Activated naive CD4-positive, alpha-beta T cell treated with anti-CD3 and anti-CD28 coated beads, Interleukin-2, amount 10 ng/mL, durations not matched to agents 7 days and 5 days (primary cell): ENCODE results near the gene ARHGAP27.

ENCODE experiments used
- CTCF ChIA-PET: fragments of 350-600 bp; sonication (Branson Sonifier 250); formaldehyde crosslinking; loops from one replicate; lab custom pipeline; 2021; ENCODE audit warnings: antibody characterized with exemption; lab: Charles Lee
- DNase-seq: peaks from one replicate; pipeline ENCODE4 v3.0.0-alpha.2; 2020
- H3K27ac Mint-ChIP-seq: one replicate; pipeline ENCODE4 v1.8.0; 2021; ENCODE audit warnings: mild to moderate bottlenecking, moderate library complexity, mixed read lengths
- H3K27me3 Mint-ChIP-seq: one replicate; pipeline ENCODE4 v1.8.0; 2021; ENCODE audit warnings: mild to moderate bottlenecking, mixed read lengths
- H3K36me3 Mint-ChIP-seq: one replicate; pipeline ENCODE4 v1.8.0; 2021; ENCODE audit warnings: mixed read lengths
- H3K4me1 Mint-ChIP-seq: one replicate; pipeline ENCODE4 v1.8.0; 2021; ENCODE audit warnings: mixed read lengths
- H3K4me3 Mint-ChIP-seq: one replicate; pipeline ENCODE4 v1.8.0; 2021; ENCODE audit warnings: mild to moderate bottlenecking, moderate library complexity, mixed read lengths
- H3K9me3 Mint-ChIP-seq: one replicate; pipeline ENCODE4 v1.8.0; 2021; ENCODE audit warnings: mixed read lengths

The ARHGAP27 gene

GRCh38 chr17:45368651-45369050 lies 64.0 kb downstream of the ARHGAP27 start:
- Mint-ChIP-seq H3K4me3 (no peak overlapping the region), H3K4me1 (peaks cover 17% of the 10 kb centered on the region), H3K9me3 (no peaks in the 10 kb centered on the region), H3K27me3 (peaks cover 50% of the 10 kb centered on the region), H3K27ac (no peak overlapping the region), H3K36me3 (no peaks in the 10 kb centered on the region)
- CTCF ChIA-PET: no interaction called here
- DNase-seq: no peak

DNA sequence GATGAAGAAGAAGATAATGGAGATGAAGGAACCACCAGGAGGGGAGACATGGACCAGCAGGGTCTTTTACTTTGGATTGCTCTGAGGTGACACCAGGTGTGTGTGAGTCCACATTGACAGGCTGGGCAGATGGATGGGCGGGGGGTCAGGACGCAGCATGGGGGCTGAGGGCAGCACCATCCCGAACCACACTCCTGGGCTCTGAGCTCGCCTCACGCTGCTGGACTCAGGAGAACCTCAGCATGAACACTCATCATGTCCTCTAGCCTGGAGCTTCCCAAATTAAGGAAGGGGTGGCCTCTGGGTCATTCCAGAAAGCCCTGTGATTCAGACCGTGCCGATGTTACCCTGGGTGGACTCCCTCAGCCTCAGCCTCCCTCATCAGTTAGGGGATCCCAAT lies 65.5 kb downstream of the ARHGAP27 start:
- Mint-ChIP-seq H3K36me3 (no peaks in the 10 kb centered on the region), H3K27me3 (peaks cover 52% of the 10 kb centered on the region), H3K27ac (no peak overlapping the region), H3K9me3 (peaks cover 3% of the 10 kb centered on the region), H3K4me1 (peaks cover 14% of the 10 kb centered on the region), H3K4me3 (no peak overlapping the region)
- CTCF ChIA-PET: no interaction called here
- DNase-seq: no peak

- no peak overlapping the region for H3K4me3 Mint-ChIP-seq
- peaks cover 3% of the 10 kb centered on the region for H3K9me3 Mint-ChIP-seq
- no peaks in the 10 kb centered on the region for H3K36me3 Mint-ChIP-seq
- no peak for DNase-seq
- CTCF ChIA-PET: no interaction called here
- H3K27me3 Mint-ChIP-seq: peaks cover 52% of the 10 kb centered on the region
- H3K27ac Mint-ChIP-seq: no peak overlapping the region
- H3K4me1 Mint-ChIP-seq: peaks cover 9% of the 10 kb centered on the region
These were observed 66.0 kb downstream of the ARHGAP27 start for GRCh38 chr17:45366691-45367090.

GRCh38 chr17:45366049-45366448 lies 66.6 kb downstream of the ARHGAP27 start:
- no peaks in the 10 kb centered on the region for H3K36me3 Mint-ChIP-seq
- H3K27ac Mint-ChIP-seq: no peak overlapping the region
- DNase-seq: no peak
- CTCF ChIA-PET: no interaction called here
- H3K4me1 Mint-ChIP-seq: peaks cover 5% of the 10 kb centered on the region
- peaks cover 3% of the 10 kb centered on the region for H3K9me3 Mint-ChIP-seq
- H3K4me3 Mint-ChIP-seq: no peak overlapping the region
- peaks cover 54% of the 10 kb centered on the region for H3K27me3 Mint-ChIP-seq

DNA sequence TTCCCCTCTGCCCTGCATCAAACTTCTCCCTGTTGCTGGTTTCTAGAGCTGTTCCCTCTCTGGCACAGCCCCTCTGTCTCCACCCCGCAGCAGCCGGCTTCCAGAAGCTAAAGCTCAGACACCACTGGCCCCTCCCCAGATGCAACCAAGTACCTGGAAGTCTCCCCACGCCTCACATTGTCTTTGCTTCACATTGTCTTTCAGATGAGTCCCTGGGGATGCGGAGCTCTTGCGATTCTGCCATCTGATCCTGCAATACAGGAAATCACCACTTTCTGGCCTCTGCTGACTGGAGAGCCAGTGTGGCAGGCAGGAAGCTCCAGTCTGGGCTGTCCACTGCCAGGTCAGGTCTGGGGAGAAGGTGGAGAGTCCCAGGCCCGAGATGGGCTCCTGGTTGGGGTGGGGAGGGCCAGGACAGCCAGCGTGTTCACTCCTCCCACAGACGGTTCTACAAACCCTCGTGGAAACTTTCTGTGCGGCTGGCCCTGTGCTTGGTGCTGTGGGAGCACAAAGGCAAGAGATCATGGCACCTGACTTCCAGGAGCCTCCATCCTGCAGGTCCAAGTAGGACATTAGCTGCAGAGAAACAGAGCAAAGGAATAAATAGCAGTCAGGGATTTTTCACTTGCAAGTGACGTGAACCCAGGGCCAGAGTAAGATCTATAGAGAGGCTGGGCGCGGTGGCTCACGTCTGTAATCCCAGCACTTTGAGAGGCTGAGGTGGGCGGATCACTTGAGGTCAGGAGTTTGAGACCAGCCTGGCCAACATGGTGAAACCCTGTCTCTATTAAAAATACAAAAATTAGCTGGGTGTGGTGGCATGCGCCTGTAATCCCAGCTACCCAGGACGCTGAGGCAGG lies 67.9 kb downstream of the ARHGAP27 start:
- no peak for DNase-seq
- H3K4me1 Mint-ChIP-seq: no peaks in the 10 kb centered on the region
- H3K4me3 Mint-ChIP-seq: no peak overlapping the region
- peaks cover 58% of the 10 kb centered on the region for H3K27me3 Mint-ChIP-seq
- no peak overlapping the region for H3K27ac Mint-ChIP-seq
- peaks cover 3% of the 10 kb centered on the region for H3K9me3 Mint-ChIP-seq
- H3K36me3 Mint-ChIP-seq: no peaks in the 10 kb centered on the region
- CTCF ChIA-PET: interaction anchor here (0.6 kb wide), 1 partner anchor 53 kb away, joined by 3 read pairs; no protein-coding TSS in a partner anchor

DNA sequence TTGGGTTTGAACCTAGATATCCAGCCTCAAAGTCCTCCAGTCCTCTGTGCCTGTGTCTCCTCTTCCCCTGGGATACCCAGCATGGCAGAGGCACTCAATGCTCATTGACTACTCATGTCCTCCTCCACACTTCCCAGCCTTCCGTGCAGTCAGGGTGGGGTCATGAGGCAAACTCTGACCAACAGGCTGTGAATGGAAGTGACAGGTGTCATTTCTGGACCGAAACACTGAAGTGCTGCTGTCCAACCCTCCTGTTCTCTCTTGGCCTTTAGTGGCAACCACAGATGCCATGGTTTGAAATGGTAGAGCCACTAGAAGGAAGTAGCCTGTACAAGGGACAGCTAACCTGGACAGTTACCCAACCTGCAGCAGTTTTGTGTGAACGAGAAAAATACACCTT lies 69.2 kb downstream of the ARHGAP27 start:
- H3K27ac Mint-ChIP-seq: no peak overlapping the region
- H3K9me3 Mint-ChIP-seq: peaks cover 3% of the 10 kb centered on the region
- no peak overlapping the region for H3K4me3 Mint-ChIP-seq
- H3K27me3 Mint-ChIP-seq: peaks cover 58% of the 10 kb centered on the region
- CTCF ChIA-PET: no interaction called here
- no peaks in the 10 kb centered on the region for H3K4me1 Mint-ChIP-seq
- H3K36me3 Mint-ChIP-seq: no peaks in the 10 kb centered on the region
- no peak for DNase-seq

- H3K4me3 Mint-ChIP-seq: no peak overlapping the region
- H3K4me1 Mint-ChIP-seq: no peaks in the 10 kb centered on the region
- H3K27me3 Mint-ChIP-seq: peaks cover 56% of the 10 kb centered on the region
- no peaks in the 10 kb centered on the region for H3K36me3 Mint-ChIP-seq
- no peak overlapping the region for H3K27ac Mint-ChIP-seq
- CTCF ChIA-PET: interaction anchor here (0.8 kb wide), 1 partner anchor 212 kb away, joined by 3 read pairs; no protein-coding TSS in a partner anchor
- DNase-seq: no peak
- peaks cover 3% of the 10 kb centered on the region for H3K9me3 Mint-ChIP-seq
These were observed 70.7 kb downstream of the ARHGAP27 start for GRCh38 chr17:45361976-45362375.

GRCh38 chr17:45361451-45361850 lies 71.2 kb downstream of the ARHGAP27 start:
- Mint-ChIP-seq H3K4me1 (no peaks in the 10 kb centered on the region), H3K4me3 (no peak overlapping the region), H3K27ac (no peak overlapping the region), H3K36me3 (no peaks in the 10 kb centered on the region), H3K9me3 (peaks cover 3% of the 10 kb centered on the region), H3K27me3 (peaks cover 51% of the 10 kb centered on the region)
- DNase-seq: no peak
- CTCF ChIA-PET: no interaction called here

DNA sequence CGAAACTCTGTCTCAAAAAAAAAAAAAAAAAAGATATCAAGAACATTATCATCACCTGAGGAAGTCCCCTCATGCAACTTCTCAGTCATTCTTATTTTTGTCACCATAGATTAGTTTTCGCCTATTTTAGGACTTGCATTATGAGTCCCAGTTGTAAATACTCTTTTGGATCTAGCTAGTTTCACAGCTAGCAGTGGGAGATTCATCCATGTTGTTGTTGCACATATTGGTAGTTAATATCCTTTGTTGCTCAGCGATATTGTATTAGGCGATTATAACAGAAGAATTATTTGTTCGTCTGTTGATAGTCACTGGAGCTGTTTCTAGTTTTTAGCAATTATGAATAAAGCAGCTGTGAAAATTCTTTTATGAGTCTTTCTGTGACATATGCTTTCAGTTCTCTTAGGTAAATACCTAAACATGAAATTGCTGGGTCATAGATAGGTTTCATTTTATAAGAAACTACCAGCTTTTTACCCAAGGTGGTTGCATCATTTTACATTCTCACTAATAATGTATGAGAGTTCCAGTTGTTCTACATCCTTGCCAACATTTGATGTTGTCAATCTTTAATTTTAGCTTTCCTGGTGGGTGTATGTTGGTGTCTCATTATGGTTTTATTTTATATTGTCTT lies 75.2 kb downstream of the ARHGAP27 start:
- Mint-ChIP-seq H3K9me3 (peaks cover 2% of the 10 kb centered on the region), H3K4me3 (no peak overlapping the region), H3K36me3 (no peaks in the 10 kb centered on the region), H3K27ac (no peak overlapping the region), H3K4me1 (peaks cover 3% of the 10 kb centered on the region), H3K27me3 (peaks cover 38% of the 10 kb centered on the region)
- no peak for DNase-seq
- CTCF ChIA-PET: interaction anchor here (0.6 to 2.3 kb wide), 3 partner anchors 31 to 159 kb away, joined by 3 to 6 read pairs (median 3); no protein-coding TSS in a partner anchor

DNA sequence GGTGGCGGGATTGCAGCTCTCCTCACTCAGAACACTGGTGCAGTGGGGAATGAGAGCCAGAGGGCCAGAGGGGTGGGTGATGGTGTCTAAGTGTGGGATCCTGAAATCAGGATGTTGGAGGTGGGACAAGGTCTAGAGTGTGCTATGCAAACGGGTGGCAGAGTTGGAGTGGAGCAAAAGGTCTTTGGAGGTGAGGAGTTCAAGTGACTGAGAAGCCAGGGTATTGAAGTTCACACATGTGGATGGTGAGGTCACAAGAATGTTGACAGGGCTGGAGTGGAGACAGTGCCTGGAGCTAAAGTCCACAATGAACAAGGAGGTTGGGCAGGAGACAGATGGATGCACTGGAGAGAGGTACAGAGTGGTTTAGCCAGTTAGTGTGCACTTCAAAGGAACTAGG lies 77.6 kb downstream of the ARHGAP27 start:
- H3K27me3 Mint-ChIP-seq: peaks cover 23% of the 10 kb centered on the region
- no peak for DNase-seq
- H3K27ac Mint-ChIP-seq: no peak overlapping the region
- H3K36me3 Mint-ChIP-seq: no peaks in the 10 kb centered on the region
- CTCF ChIA-PET: no interaction called here
- H3K4me1 Mint-ChIP-seq: peaks cover 3% of the 10 kb centered on the region
- no peak overlapping the region for H3K4me3 Mint-ChIP-seq
- H3K9me3 Mint-ChIP-seq: peaks cover 6% of the 10 kb centered on the region

DNA sequence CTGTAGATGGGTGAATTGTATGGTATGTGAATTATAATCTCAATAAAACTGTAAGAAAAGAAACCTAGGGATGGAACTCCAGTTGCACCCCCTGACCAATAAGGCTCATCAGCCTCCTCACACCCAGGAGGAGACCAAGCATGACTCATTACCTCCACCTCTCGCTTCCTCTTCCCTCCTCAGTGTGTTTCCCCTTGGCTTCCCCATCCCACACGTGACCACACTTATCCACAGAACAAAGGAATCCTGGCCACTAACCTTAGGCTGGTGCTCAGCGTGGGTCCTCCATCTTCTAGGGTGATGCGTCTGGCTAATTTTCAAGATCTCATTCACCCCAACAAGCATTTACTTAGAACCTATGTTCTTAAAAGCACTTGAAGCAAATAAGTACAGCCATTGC lies 79.6 kb downstream of the ARHGAP27 start:
- Mint-ChIP-seq H3K27me3 (peaks cover 30% of the 10 kb centered on the region), H3K36me3 (no peaks in the 10 kb centered on the region), H3K4me3 (no peak overlapping the region), H3K4me1 (peaks cover 3% of the 10 kb centered on the region), H3K27ac (no peak overlapping the region), H3K9me3 (peaks cover 6% of the 10 kb centered on the region)
- CTCF ChIA-PET: no interaction called here
- no peak for DNase-seq

DNA sequence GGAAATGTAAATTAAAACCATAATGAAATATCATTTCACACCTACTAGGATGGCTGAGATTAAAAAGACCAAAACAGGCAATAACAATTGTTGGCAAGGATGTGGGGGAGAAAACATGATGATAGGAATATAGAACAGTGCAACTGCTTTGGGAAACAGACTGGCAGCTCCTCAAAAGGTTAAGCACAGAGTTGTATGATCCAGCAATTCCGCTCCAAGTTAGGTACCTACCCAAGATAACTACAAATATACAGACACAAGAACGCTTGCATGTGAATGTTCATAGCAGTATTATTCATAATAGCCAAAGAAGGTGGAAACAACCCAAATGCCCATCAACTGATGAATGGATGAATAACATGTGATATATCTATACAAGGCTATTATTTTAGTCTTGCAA lies 80.8 kb downstream of the ARHGAP27 start:
- Mint-ChIP-seq H3K36me3 (no peaks in the 10 kb centered on the region), H3K4me3 (no peak overlapping the region), H3K4me1 (peaks cover 3% of the 10 kb centered on the region), H3K27me3 (peaks cover 36% of the 10 kb centered on the region), H3K9me3 (peaks cover 6% of the 10 kb centered on the region), H3K27ac (no peak overlapping the region)
- CTCF ChIA-PET: no interaction called here
- no peak for DNase-seq

DNA sequence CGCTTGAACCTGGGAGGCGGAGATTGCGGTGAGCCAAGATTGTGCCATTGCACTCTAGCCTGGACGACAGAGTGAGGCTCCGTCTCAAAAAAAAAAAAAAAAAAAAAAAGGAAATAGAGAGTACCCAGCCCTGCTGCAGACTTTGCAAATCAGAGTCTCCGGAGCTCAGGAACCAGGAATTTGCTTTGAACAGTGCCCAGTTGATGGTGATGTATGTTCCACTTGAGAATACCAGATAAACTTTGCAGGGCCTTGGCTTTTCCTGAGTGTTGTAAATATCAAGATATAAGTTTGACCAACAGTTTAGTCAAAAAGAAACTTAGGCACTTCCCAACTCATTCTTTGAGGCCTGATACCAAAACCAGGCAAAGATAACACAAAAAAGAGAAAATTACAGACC lies 85.2 kb downstream of the ARHGAP27 start:
- H3K4me1 Mint-ChIP-seq: no peaks in the 10 kb centered on the region
- DNase-seq: no peak
- H3K27me3 Mint-ChIP-seq: peaks cover 44% of the 10 kb centered on the region
- H3K9me3 Mint-ChIP-seq: peaks cover 6% of the 10 kb centered on the region
- no peaks in the 10 kb centered on the region for H3K36me3 Mint-ChIP-seq
- H3K4me3 Mint-ChIP-seq: no peak overlapping the region
- H3K27ac Mint-ChIP-seq: no peak overlapping the region
- CTCF ChIA-PET: no interaction called here

DNA sequence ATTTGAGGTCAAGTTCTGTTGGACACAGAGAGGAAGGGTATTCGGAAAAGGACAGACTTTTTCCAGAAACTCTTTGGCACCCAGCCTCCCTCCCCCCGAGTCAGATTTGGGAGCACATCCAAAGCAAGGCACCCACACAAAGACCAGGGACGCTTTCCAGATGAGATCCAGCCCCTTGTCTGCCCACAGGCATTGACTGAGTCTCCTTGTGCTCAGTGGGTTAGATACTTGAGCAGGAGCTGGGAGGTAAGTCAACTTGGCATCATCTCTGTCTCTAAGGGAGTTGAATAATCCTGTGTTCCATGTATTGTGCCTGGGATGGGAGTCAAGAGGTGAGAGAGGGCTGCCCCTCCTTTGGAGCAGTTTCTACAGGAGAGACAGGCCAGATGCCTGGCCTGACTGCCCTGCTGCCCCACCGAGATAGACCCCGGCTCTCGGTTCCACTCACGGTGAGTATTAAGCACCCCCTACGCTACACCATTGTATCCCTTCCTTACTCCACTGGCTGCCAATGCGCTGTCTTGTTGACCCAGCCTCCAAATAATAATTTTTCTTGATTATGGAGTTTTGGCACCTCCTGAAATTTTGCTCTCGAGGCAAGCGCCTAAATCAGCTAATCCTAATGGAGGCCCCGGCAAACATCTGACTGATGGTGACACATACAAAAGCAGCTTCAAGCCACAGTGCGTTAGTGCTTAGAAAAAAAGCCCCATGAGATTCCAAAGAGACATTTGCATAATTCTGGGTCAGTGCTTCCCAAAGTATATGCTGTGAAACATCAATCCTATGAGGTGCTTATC lies 86.3 kb downstream of the ARHGAP27 start:
- no peaks in the 10 kb centered on the region for H3K4me1 Mint-ChIP-seq
- no peak overlapping the region for H3K27ac Mint-ChIP-seq
- H3K4me3 Mint-ChIP-seq: no peak overlapping the region
- no peaks in the 10 kb centered on the region for H3K9me3 Mint-ChIP-seq
- CTCF ChIA-PET: no interaction called here
- DNase-seq: no peak
- no peaks in the 10 kb centered on the region for H3K36me3 Mint-ChIP-seq
- peaks cover 52% of the 10 kb centered on the region for H3K27me3 Mint-ChIP-seq
